GM18867 (cell line): ENCODE measurements around the gene FEN1.

Source experiments
- ATAC-seq: cut with Tn5 transposase; IDR thresholded peaks from one replicate; pipeline ENCODE4 v1.9.1; 2021; ENCODE audit warnings: mild to moderate bottlenecking, moderate library complexity; ENCODE audit not compliant: unreplicated experiment

Gene FEN1

GRCh38 chr11:61815790-61816735, 23.4 kb downstream of the FEN1 start:
- peak; percentile 45 for ATAC-seq

GRCh38 chr11:61816736-61817455, 24.2 kb downstream of the FEN1 start, which contains the start of gene FADS1:
TSS of gene FADS1 (minus strand) at chr11:61817003. CDS start at chr11:61816929, 74 bp downstream.
- peak; percentile 46 for ATAC-seq

- no peak for ATAC-seq
These were observed 24.9 kb downstream of the FEN1 start for GRCh38 chr11:61817471-61818202.

- no peak for ATAC-seq
These were observed 27.5 kb downstream of the FEN1 start for GRCh38 chr11:61820174-61820573.

GRCh38 chr11:61826930-61827570, 34.3 kb downstream of the FEN1 start:
- ATAC-seq = no peak

GRCh38 chr11:61827571-61828378, 35.1 kb downstream of the FEN1 start, which contains the start of gene FADS2:
TSS of gene FADS2 (plus strand) at chr11:61828300. CDS start at chr11:61828391, 91 bp downstream.
- peak; percentile 56 for ATAC-seq

GRCh38 chr11:61828379-61828628, 35.6 kb downstream of the FEN1 start:
- no peak for ATAC-seq

GRCh38 chr11:61828629-61829407, 36.1 kb downstream of the FEN1 start:
- no peak for ATAC-seq

- no peak for ATAC-seq
These were observed 37.1 kb downstream of the FEN1 start for GRCh38 chr11:61829806-61830205.

- no peak for ATAC-seq
These were observed 37.8 kb downstream of the FEN1 start for GRCh38 chr11:61830237-61831105.

- no peak for ATAC-seq
These were observed 39.5 kb downstream of the FEN1 start for GRCh38 chr11:61832207-61832606.

- ATAC-seq = no peak
These were observed 40.0 kb downstream of the FEN1 start for GRCh38 chr11:61832754-61833153.

GRCh38 chr11:61833471-61833870, 40.8 kb downstream of the FEN1 start:
- no peak for ATAC-seq

- no peak for ATAC-seq
These were observed 41.2 kb downstream of the FEN1 start for GRCh38 chr11:61833926-61834277.

GRCh38 chr11:61834278-61835048, 41.8 kb downstream of the FEN1 start:
- ATAC-seq = peak; percentile 74

- no peak for ATAC-seq
These were observed 43.5 kb downstream of the FEN1 start for GRCh38 chr11:61836193-61836592.

GRCh38 chr11:61837411-61838005, 44.8 kb downstream of the FEN1 start:
- no peak for ATAC-seq
